Sigmoid colon (tissue), 7 donors: ENCODE data around the gene GINM1. TPM values are rescaled to one million over a fixed set of nuclear protein-coding genes. Genes with fewer than 3 reads are reported as not detected.
A peak's percentile ranks its signal among the peaks of the same experiment; 100 is the strongest.

Source experiments
- DNase-seq: peaks from one replicate; pipeline ENCODE4 v3.0.0-alpha.2; 2019
- H3K27ac ChIP-seq, 4 donors: fragments of 200-600 bp; sonication (generic); one replicate each; pipeline ENCODE4 v1.5.1; 2016 to 2019; ENCODE audit warnings: mild to moderate bottlenecking in 1 of 4
- H3K27me3 ChIP-seq, 3 donors: fragments of 200-600 bp; sonication (generic); one replicate each; pipeline ENCODE4 v1.5.1; 2019; ENCODE audit warnings: mild to moderate bottlenecking in 1 of 3
- H3K36me3 ChIP-seq, 4 donors: fragments of 200-600 bp; sonication (generic); one replicate each; pipeline ENCODE4 v1.5.1; 2016 to 2019
- H3K4me1 ChIP-seq, 4 donors: fragments of 200-600 bp; sonication (generic); one replicate each; pipeline ENCODE4 v1.5.1; 2017 to 2019
- H3K4me3 ChIP-seq, 4 donors: fragments of 200-600 bp; sonication (generic); one replicate each; pipeline ENCODE4 v1.5.1; 2017 to 2019; ENCODE audit warnings: mild to moderate bottlenecking in 2 of 4, moderate library complexity in 1 of 4
- H3K9me3 ChIP-seq, 4 donors: fragments of 200-600 bp in 3 of 4; sonication (generic) in 3 of 4; one replicate each; pipeline versions ENCODE4 v1.5.1 to v1.6.1; 2013 to 2019
- EP300 ChIP-seq, 4 donors: sonication (generic); formaldehyde crosslinking; IDR thresholded peaks; one replicate each; pipeline ENCODE4 v1.6.1; 2017; ENCODE audit warnings: antibody characterized with exemption in 4 of 4
- POLR2A ChIP-seq, 2 donors: fragments of 450-650 bp; IDR thresholded peaks; one replicate each; pipeline ENCODE4 v1.6.1; 2016; ENCODE audit warnings: antibody characterized with exemption in 2 of 2, mild to moderate bottlenecking in 2 of 2, moderate library complexity in 2 of 2
- POLR2AphosphoS5 ChIP-seq, 4 donors: sonication (generic); formaldehyde crosslinking; IDR thresholded peaks; one replicate each; pipeline ENCODE4 v1.6.1; 2017; ENCODE audit warnings: antibody characterized with exemption in 4 of 4
- WGBS, 2 donors: extraction: QIAGEN DNeasy Blood & Tissue Kit; methylation state at CpG; one replicate each; pipeline ENCODE4 v1.1.7; 2013; 5-methylcytosine and 5-hydroxymethylcytosine counted together
- intact Hi-C: fragments of 100-400 bp; cut with DNase I; formaldehyde crosslinking; loops from one replicate; pipeline ENCODE4 v1.15.1; 2023
- polyA plus RNA-seq, 3 donors: library from polyadenylated mRNA; stranded (reverse); fragments of 200-250 nt; gene quantifications; one replicate each; pipeline ENCODE4 v1.2.3, GENCODE V29; 2013
- total RNA-seq, 4 donors: library from RNA; depleted of rRNA; stranded (reverse); fragments of >200 nt; gene quantifications; one replicate each; pipeline ENCODE4 v1.1.0, GENCODE V29; 2016
- TF ChIP-seq, protein P1 (sequence below), 4 experiments: fragments of 450-650 bp in 3 of 4; fragments of 200-600 bp in 1 of 4; IDR thresholded peaks; one replicate each; pipeline ENCODE4 v1.5.1; 2016 to 2019; ENCODE audit warnings: antibody characterized with exemption in 4 of 4, mild to moderate bottlenecking in 3 of 4, moderate library complexity in 2 of 4
- donor health status: healthy with polysubstance abuse.
- donor health status: Bipolar disorder and iron deficiency.
- donor health status: healthy.

The GINM1 gene
- total and polyA plus RNA-seq, 7 donors: 15.5 to 82.4 (median 61.6) TPM

- DNase-seq: no peak
- TF ChIP-seq POLR2A (IDR thresholded peaks at IDR 0.05) (no peak), EP300 (IDR thresholded peaks at IDR 0.05) (no peak), POLR2AphosphoS5 (IDR thresholded peaks at IDR 0.05) (no peak)
- TF ChIP-seq, protein P1, sequence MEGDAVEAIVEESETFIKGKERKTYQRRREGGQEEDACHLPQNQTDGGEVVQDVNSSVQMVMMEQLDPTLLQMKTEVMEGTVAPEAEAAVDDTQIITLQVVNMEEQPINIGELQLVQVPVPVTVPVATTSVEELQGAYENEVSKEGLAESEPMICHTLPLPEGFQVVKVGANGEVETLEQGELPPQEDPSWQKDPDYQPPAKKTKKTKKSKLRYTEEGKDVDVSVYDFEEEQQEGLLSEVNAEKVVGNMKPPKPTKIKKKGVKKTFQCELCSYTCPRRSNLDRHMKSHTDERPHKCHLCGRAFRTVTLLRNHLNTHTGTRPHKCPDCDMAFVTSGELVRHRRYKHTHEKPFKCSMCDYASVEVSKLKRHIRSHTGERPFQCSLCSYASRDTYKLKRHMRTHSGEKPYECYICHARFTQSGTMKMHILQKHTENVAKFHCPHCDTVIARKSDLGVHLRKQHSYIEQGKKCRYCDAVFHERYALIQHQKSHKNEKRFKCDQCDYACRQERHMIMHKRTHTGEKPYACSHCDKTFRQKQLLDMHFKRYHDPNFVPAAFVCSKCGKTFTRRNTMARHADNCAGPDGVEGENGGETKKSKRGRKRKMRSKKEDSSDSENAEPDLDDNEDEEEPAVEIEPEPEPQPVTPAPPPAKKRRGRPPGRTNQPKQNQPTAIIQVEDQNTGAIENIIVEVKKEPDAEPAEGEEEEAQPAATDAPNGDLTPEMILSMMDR (IDR thresholded peaks at IDR 0.05): no peak
- intact Hi-C loops: no loop called here
- Histone ChIP-seq H3K27ac (no peak overlapping the region), H3K4me3 (no peak overlapping the region), H3K9me3 (no peaks in the 10 kb centered on the region), H3K4me1 (no peaks in the 10 kb centered on the region), H3K27me3 (no peaks in the 10 kb centered on the region), H3K36me3 (no peaks in the 10 kb centered on the region)
Observed at GRCh38 chr6:149558029-149558428, 8.1 kb upstream of the GINM1 start.

DNA sequence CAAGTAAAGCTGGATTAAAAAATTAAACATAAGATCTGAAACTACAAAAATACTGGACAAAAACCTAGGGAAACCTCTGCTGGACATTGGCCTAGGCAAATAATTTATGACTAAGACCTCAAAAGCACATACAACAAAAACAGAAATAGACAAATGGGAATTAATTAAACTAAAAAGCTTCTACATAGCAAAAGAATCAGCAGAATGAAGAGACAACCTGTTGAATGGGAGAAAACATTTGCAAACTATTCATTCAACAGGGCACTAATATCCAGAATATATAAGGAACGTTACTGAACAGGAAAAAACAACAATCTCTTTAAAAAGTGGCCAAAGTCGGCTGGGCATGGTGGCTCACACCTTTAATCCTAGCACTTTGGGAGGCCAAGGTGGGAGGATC lies 6.8 kb upstream of the GINM1 start:
- H3K27ac ChIP-seq: no peak overlapping the region
- no peak overlapping the region for H3K4me3 ChIP-seq
- H3K36me3 ChIP-seq: no peaks in the 10 kb centered on the region
- WGBS, 2 donors: 48 to 76% methylated on average over 2 of the region's 2 CpGs
- no peak for DNase-seq
- H3K9me3 ChIP-seq: no peaks in the 10 kb centered on the region
- intact Hi-C loops: no loop called here
- H3K27me3 ChIP-seq: no peaks in the 10 kb centered on the region
- TF ChIP-seq POLR2A (IDR thresholded peaks at IDR 0.05) (no peak), POLR2AphosphoS5 (IDR thresholded peaks at IDR 0.05) (no peak), EP300 (IDR thresholded peaks at IDR 0.05) (no peak)
- TF ChIP-seq, protein P1 (IDR thresholded peaks at IDR 0.05): no peak
- no peaks in the 10 kb centered on the region for H3K4me1 ChIP-seq

- Histone ChIP-seq H3K27me3 (no peaks in the 10 kb centered on the region), H3K36me3 (no peaks in the 10 kb centered on the region), H3K9me3 (no peaks in the 10 kb centered on the region), H3K27ac (no peak overlapping the region), H3K4me1 (peaks cover 0 to 9% (median 7%) of the 10 kb centered on the region in 4 donors), H3K4me3 (no peak overlapping the region)
- DNase-seq: no peak
- WGBS, 2 donors: 42 to 76% methylated on average over 3 of the region's 3 CpGs
- TF ChIP-seq, protein P1 (IDR thresholded peaks at IDR 0.05): peak in 1 of 4 experiments; percentile 28
- TF ChIP-seq POLR2AphosphoS5 (IDR thresholded peaks at IDR 0.05): no peak
- intact Hi-C loops: loop anchor here (10.0 kb wide), 1 partner anchor 184 kb away; the partner anchor contains the start of genes NUP43 and PCMT1
Observed at GRCh38 chr6:149560736-149561135, 5.4 kb upstream of the GINM1 start.

DNA sequence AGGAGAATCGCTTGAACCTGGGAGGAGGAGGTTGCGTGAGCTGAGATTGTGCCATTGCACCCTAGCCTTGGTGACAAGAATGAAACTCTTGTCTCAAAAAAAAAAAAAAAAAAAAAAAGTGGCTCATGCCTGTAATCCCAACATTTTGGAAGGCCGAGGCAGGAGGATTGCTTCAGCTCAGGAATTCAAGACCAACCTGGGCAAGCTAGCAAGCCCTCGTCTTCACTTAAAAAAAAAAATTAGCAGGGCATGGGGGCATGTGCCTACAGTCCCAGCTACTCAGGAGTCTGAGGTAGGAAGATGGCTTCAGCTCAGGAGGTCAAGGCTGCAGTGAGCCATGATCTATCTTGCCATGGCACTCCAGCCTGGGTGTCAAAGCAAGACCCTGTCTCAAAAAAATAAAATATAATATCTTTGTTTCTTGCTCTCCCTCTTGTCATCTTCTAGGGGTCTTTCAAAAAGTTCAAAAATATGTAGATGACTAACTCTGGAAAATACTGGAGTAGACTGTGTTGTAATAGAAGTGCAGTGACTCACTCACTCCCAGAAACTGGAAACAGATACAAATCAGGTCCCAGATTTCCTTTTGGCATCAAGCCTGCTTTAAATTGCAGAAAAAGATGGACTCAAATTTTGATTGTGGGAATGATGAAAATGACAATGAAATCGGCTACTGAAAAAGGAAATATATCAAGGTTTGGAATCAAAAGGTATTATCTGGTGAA lies 2.8 kb upstream of the GINM1 start:
- H3K4me3 ChIP-seq: no peak overlapping the region
- TF ChIP-seq POLR2AphosphoS5 (IDR thresholded peaks at IDR 0.05) (no peak), POLR2A (IDR thresholded peaks at IDR 0.05) (no peak)
- 74 to 90% methylated on average over 5 of the region's 5 CpGs for WGBS, 2 donors
- intact Hi-C loops: loop anchor here (10.0 kb wide), 1 partner anchor 181 kb away; the partner anchor contains the start of genes NUP43 and PCMT1
- H3K27ac ChIP-seq: no peak overlapping the region
- no peaks in the 10 kb centered on the region for H3K36me3 ChIP-seq
- H3K4me1 ChIP-seq: peaks cover 0 to 16% (median 12%) of the 10 kb centered on the region in 4 donors
- H3K27me3 ChIP-seq: no peaks in the 10 kb centered on the region
- H3K9me3 ChIP-seq: no peaks in the 10 kb centered on the region
- no peak for DNase-seq

- Histone ChIP-seq H3K4me3 (no peak overlapping the region), H3K9me3 (no peaks in the 10 kb centered on the region), H3K36me3 (no peaks in the 10 kb centered on the region), H3K27ac (no peak overlapping the region), H3K4me1 (peaks cover 0 to 16% (median 12%) of the 10 kb centered on the region in 4 donors), H3K27me3 (no peaks in the 10 kb centered on the region)
- intact Hi-C loops: loop anchor here (10.0 kb wide), 1 partner anchor 181 kb away; the partner anchor contains the start of genes NUP43 and PCMT1
- DNase-seq: no peak
- 48 to 73% methylated on average over 3 of the region's 3 CpGs for WGBS, 2 donors
- TF ChIP-seq, protein P1 (IDR thresholded peaks at IDR 0.05): no peak
- TF ChIP-seq EP300 (IDR thresholded peaks at IDR 0.05): no peak
- no peak for TF ChIP-seq POLR2A (IDR thresholded peaks at IDR 0.05)
- no peak for TF ChIP-seq POLR2AphosphoS5 (IDR thresholded peaks at IDR 0.05)
Observed at GRCh38 chr6:149563928-149564325, 2.2 kb upstream of the GINM1 start.
